Left renal cortex interstitium (tissue), 4 donors: ENCODE results near the gene SH3GL3. TPM values are rescaled to one million over a fixed set of nuclear protein-coding genes. Genes with fewer than 3 reads are reported as not detected.

Source experiments
- DNase-seq, 4 donors: peaks; one replicate each; pipeline ENCODE4 v3.0.0-alpha.2; 2013; ENCODE audit warnings: low read depth in 4 of 4, low spot score in 2 of 4, missing footprints in 1 of 4
- polyA plus RNA-seq, 4 donors: library from polyadenylated mRNA; unstranded; fragments of 120-200 nt; gene quantifications; one replicate each; pipeline ENCODE4 v1.2.1, GENCODE V29; 2013; ENCODE audit not compliant: insufficient read length in 4 of 4

Gene SH3GL3, protein sequence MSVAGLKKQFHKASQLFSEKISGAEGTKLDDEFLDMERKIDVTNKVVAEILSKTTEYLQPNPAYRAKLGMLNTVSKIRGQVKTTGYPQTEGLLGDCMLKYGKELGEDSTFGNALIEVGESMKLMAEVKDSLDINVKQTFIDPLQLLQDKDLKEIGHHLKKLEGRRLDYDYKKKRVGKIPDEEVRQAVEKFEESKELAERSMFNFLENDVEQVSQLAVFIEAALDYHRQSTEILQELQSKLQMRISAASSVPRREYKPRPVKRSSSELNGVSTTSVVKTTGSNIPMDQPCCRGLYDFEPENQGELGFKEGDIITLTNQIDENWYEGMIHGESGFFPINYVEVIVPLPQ
- 10 to 100 TPM in 2 of 4 donors, 1 to 10 TPM in 2; 8.6 to 10.7 (median 10.1) TPM for polyA plus RNA-seq

DNA sequence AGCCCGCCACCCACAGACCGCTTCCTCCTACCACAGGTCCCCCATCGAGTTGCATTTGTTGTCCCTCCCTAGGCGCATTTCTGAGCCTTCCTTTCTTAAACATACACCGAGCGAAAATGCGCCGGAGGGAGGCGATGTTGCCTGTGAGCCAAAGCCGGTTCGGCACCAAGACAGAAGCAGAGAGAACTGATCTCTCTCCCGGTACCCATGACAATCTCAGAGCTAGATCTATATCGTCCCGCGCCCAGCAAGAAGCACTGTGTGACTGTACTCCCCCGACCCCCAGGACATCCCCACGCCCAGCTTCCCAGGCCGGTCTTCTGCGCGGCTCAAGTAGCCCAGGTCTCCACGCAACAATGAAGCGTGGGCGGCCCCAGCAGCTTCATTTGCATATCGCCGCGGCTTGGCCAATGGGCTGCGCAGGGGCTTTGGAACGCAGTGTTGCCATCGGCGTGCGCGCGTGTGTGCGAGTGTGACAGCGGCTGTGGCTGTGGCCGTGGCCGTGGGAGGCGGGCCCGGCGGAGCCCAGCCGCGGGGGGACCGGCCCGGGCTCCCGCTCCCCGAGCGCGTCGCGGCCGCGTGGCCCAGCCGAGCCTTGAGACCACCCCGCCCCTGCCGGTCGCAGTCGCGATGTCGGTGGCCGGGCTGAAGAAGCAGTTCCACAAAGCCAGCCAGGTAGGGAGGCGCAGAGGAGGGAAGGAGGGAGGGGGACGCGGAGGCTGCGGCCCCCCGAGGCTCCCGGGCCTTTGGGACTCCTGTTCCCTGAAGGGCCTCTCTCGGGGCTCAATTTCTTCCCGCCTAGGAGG is at the start of gene SH3GL3:
Gene SH3GL3 (plus strand): TSS at position 438 of the 806 bp plus-strand sequence. CDS start 193 bp downstream, at position 631.
- peak; percentile 59 to 80 (median 72) for DNase-seq

DNA sequence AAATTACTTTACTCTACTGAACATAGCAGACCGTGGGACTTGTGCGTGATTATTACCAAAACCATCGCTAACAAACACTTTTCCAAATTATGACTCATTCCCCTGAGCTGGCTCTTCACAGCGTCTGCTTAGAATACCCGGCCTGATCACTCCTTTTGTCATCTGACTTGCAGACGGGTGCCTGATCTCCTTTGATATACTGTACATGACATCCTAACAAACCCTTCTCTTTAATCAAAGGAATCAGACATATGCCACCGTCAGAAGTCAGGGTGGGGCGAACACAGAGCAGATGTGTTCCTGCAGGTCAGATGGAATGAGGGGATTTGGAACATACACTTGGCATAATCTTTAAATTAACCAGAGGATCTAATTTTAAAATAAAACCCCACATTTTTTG is 48.5 kb upstream of the SH3GL3 start:
- DNase-seq, result no peak

DNA sequence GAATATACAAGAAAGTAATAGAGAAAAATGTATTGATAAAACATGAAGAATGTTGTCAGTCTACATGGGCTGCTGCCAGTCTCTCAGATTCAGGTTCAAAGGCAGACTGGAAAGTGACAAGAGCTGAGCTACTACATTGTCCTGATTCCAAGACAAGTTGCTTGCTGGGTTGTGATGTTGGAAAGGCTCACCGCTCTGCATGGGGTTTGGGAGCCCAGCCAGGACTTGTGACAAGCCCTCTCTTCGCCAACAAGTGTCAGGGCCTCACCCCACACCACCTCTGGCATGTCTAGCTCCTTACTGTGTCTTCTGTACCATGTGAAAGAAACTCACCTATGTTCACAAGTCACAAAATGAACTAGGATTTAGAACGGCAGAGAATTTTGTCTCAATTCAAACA is 43.0 kb upstream of the SH3GL3 start:
- DNase-seq, result no peak

DNA sequence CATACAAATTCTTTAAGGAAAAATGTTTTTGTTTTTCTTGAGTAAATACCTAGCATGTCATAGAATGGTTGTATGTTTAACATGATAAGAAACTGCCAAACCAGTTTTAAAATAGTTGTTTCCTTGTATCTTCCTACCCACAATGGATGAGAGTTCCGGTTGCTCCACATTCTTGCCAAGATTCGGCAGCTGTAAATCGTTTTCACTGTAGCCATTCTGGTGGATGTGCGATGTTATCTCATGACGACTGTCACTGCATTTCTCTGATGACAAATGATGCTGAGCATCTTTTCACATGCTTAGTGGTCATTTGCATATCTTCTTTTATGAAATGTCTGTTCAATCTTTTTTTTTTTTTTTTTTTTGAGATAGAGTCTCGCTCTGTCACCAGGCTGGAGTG is 36.6 kb upstream of the SH3GL3 start:
- no peak for DNase-seq

DNA sequence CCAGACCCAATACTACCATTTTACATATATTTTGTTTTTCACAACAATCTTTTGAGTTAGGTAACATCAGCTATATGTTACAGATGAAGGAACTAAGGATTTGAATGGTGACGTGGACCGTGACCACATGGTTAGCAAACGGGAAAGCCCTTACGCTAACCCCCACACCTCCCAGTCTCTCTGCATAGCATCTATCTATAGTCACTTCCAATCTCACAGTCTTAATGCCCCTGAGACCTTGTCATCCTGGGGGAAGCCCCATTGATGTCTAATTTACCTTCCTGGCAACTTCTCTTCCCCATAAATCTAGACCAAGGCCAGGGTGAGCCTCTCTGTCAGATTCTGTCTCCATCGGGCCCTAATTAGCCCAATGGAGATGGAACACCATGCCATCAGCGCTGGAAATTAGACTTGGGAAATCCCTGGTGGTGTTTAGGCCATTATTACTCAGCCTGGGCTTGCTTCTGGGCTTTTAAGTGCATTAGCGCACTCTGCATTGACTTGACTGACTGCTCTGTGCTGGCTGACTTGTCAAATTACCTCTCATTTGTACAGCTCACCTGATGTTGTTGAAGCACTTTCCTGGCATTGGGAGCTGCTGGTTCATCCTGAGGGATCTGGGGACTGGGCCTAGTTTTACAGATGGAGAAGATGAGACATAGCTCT is 34.0 kb upstream of the SH3GL3 start:
- no peak for DNase-seq

DNA sequence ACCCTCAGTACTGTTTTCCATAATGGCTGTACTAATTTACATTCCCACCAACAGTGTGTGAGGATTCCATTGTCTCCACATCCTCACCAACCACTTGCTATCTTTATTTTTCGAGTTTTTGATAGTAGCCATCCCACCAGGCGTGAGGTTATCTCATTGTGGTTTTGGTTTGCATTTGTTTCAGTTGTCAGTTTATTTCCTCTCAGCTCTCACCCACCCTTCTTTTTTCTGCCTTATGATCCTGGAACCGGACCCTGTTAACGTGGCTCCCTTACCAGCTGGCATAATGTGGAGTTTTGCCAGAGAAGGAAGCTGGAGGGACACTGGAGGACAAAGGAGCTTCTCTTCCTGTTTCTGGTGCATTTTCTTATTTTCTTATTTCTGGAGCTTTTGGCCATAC is 25.1 kb upstream of the SH3GL3 start:
- DNase-seq, result no peak

DNA sequence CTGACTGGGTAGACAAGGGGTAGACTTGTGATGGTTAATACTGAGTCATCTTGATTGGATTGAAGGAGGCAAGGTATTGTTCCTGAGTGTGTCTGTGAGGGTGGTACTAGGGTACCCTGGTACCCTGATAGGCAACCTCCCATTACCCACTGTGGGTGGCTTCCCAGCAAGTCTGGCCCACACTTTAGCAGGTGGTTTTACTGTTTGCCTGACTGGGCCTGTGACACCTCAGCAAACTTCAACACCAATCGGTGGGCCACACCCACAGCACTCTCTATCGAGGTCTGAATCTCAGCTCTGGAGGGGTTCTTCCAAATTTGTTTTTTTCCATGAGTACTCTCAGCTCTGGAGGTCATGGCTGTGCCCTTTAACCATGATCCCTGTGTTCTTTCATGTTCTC is 24.6 kb upstream of the SH3GL3 start:
- no peak for DNase-seq

DNA sequence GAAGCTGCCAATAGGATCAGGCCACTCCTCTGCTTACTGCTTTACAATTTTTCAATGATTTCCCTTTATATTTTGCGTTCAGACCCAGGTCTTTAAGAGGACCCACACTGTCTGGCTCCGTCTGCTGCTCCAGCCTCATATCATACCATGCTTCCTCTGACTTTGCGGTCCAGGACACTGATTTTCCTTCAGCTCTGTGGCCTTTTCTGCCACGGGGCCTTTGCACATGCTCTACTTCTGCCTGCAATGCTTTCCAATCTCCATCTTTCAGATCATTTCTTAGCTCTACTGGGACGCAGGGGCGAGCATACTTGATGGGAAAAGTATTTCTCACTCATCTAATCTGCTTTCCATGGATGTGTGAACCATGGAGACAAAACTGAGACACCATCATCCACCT is 23.0 kb upstream of the SH3GL3 start:
- no peak for DNase-seq

DNA sequence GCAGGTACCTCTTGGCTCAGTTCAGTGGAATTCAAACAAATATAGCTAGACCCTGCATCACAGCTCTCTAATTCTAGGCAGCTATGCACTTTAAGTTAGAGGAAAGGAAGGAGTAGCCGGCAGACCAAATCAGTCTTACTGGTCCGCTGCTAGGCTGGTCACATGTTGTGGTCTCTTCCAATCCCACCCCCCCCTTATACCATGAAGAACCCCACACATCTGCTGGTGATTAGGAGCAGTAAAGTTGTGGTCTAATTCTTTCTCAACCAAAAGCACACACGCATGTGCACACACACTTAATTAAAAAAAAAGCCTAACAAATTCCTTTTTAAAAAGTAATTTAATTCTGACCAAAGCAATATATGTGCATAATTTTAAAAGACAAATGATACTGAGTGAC is 16.7 kb upstream of the SH3GL3 start:
- no peak for DNase-seq

DNA sequence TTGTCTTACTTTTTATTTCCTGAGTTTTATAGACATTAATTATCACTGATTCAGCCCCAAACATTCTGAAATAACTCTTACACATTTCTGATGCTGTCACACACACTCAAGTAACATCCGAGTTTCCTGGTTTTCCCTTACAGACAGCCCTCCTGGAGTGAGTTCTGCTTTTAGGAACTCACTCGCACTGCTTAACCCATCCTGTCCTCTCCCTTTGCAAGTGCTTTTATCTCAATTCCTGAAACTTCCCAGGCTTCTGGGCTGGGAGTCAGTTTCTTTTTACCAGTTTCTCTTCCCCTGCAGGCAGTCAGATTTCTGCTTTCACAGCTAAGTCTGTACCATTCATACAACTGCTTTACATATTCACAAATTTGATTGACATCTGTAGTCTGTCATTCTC is 15.6 kb upstream of the SH3GL3 start:
- DNase-seq, result no peak

DNA sequence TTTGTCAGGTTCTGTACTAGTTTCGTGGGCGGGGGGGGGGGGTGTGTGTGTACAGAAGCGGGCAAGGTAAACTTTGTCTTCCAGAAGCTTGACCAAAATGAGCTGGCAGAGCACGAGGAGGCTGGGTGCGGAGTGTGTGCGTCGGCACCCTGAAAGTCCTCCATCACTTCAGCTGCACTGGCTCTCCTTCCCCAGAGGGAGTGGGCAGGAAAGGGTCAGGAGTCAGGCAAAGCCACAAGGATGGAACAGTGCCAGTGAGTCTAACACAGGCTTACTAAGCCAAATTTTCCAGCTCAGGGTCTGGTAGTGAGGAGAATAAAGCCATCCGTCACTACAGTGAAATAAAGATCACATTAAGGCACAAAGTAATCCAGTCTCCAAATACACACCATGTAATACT is 11.9 kb upstream of the SH3GL3 start:
- DNase-seq, result no peak

DNA sequence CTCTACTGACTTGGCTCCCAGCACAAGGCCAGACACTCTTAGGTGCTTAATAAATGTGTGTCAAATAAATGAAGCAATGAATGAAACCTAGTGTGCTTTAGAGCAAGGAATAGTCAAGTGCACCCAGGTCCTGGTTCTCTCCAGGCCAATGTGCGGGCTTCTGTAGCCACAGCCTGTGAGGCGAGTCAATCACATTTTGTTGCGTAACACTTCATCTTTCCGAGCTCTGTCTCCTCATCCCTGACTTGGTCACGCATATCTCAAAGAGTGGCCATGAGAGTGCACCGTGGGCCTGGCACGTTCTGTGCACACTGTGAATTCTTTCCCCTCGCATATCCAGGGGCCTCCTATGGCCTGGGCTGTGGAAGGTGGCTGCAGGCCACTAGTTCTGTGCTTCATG is 11.4 kb upstream of the SH3GL3 start:
- no peak for DNase-seq

DNA sequence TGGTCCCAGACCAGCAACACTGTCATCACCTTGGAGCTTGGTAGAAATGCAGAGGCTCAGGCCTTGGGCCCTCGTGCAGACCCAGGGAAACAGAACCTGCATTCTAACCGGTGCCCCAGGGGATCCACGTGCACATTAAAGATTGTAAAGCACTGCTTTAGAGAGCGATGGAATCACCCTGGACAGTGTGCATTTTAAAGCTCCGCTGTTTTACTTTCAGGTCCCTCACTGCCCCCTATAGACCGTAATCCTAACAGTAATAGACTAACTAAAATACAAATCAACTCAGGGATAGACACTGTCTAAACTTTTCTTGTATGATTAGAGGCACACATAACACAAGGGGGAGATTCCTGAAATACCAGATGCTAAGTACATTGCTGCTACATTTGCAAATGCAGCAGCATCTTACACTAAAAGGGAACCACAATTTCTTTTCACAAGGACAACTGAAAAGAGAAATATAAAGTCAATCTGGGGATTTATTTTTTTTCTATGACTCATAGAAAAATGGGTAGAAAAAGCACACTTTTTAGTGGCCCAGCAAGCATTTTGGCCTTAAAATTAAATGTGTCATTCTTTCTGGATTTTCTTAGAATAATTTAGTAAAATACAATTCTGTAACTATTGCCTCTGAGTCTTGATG is 10.5 kb upstream of the SH3GL3 start:
- peak in 1 of 4 donors; percentile 40 for DNase-seq

DNA sequence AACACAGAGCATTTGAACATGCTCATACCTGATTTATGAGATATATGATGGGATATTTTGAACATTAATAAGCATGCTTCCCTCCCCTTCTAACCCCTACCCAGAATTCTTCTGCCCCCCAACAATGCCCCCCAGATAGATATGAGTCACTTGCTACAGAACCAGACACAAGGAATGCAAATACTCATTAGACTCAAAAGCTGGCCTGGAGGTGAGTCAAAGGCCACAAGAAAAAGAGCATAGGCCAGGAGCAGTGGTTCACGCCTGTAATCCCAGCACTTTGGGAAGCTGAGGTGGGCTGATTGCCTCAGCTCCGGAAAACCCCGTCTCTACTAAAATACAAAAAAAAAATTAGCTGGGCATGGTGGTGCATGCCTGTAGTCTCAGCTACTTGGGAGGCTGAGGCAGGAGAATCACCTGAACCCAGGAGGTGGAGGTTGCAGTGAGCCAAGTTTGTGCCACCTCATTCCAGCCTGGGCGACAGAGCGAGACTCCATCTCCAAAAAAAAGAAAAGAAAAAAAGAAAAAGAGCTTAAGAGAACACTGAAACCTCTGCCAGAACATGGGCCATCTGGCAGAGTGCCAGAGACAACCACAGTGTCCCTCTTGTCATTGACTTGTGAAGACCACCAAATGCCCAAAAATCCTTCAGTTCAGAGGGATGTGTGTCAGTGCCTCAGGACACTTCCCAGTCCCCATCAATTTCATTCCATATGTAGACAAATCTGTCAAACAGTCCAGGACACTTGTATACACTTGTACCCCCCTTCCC is 3.9 kb upstream of the SH3GL3 start:
- no peak for DNase-seq

DNA sequence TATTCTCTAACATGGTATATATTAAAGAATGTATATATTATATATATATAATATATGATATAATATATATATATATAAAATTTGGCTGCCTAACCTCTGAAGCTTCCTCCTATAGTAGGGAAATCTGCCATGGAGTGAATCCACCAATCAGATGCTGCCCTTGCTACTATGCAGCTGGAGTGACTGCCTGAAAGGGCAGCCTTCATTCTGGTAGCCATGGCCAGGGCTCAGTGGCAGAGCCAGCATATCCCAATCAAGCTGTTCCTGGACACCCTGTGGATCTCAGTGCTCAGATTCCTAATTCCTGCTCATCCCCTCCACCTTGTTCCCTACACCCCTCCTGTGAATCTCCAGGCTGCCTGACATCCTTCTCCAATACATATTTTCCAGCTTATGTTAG is 2.2 kb upstream of the SH3GL3 start:
- DNase-seq, result no peak

DNA sequence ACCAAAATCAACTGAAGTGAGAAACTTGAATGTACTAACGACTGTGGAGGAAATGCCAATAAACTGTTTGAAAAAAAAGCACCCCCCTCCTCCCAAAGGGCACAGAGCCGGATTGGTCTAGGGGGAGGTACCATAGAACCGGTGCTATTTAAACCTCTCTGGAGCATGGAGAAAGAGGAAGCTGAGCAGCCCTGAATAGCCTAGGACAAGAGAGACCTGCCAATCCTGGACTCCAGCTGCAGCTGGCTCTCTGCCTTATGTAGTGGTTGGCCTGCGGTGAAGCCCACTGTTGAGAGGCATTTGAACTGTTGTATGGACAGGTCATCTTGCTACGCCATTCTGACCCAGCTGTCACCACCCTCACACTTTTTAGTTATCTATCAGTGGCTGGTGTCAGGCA is 1.5 kb upstream of the SH3GL3 start:
- no peak for DNase-seq

DNA sequence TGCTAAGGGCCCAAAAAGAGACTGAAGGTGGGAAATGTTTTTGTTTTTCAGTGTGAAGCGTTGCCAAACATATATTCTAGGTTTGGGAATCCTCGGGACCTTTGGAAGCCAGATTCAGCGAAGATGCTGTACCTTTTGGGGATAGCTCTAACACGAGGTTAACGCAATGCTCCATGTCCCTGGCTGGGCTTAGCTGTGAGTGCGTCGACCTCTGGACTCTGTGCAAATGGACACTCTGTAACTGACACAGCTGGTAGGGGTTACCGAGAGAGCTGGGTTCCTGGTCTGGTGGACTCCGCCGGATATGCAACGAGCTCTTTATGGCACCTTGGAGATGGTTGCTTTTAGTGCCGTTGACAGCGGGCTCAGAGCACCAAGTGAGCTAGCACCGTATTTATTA is 724 bp upstream of the SH3GL3 start:
- DNase-seq, result no peak

DNA sequence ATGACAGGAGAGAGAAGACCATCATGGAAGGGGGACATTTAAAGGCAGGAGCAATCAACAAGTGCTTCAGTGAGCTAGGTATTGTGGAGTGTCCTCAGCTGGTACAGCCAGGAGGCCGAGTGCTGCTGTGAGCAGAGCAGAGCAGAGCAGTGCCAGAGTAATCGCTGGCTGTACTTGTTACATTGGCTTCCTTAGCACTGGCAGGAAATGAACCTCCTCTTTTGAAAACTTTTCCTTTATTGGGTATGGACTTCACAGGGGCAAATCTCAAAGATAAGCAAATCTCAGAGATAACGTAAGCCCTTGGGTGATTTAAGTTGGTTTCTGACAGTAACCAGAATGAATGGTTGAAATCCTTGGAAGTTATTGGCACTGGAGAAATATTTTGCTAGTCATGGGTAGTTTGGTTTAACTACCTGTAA is 2.1 kb downstream of the SH3GL3 start:
- no peak for DNase-seq

DNA sequence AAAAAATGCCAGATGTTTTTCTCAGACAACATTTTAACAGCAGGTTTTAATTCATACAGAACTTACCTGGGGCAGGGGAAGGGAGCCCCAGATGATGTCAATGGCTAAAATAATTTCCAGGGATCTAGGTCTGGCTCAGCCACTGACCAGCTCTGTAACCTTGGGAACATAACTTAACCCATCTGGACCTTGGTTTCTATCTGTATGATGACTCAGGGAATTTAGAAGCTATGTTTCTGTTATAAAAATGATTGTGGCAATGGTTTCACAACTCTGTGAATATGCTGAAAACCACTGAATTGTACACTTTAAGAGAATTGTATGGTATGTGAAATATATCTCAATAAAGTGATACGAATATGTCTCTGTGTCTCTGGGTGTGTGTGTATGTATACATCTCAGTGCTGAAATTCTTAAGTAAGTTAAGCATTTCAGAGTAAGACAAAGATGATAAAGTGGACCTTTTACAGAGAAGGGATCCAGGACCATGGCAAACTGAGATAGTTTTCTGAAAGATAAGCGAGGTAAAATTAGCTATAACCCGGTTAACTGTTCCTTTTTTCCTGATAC is 2.9 kb downstream of the SH3GL3 start:
- no peak for DNase-seq

DNA sequence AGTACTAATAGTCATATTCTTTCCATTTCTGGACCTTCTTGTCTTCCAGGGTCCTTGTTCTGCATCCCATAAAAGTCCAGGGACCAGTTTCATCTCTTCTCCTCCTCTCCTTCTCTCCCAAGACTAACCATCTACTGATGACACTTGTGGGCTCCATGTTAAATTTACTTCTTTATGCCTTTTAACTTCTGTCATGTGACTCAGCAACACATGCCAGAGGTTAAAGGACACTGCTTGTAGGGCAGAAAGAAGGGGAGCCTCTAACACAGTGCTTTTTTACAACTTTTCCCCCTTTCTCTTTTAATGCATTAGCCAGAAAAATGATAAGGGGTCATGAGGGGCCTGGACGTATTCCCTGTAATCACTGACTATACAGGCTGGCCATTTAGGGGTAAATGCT is 10.0 kb downstream of the SH3GL3 start:
- DNase-seq, result no peak
